HEK293T (cell line): ENCODE measurements around the gene NEO1.

Source experiments
- ARNT ChIP-seq: fragments of 450-650 bp; IDR thresholded peaks from 2 replicates; pipeline ENCODE4 v1.6.1; 2017; ENCODE audit warnings: mild to moderate bottlenecking
- BHLHE40 ChIP-seq: fragments of 450-650 bp; IDR thresholded peaks from 2 replicates; pipeline ENCODE4 v1.6.1; 2016; ENCODE audit warnings: mild to moderate bottlenecking, moderate library complexity, borderline replicate concordance
- ELF4 ChIP-seq: fragments of 450-650 bp; IDR thresholded peaks from 2 replicates; pipeline ENCODE4 v1.6.1; 2017; ENCODE audit warnings: antibody characterized with exemption
- FOXA1 ChIP-seq: fragments of 450-650 bp; IDR thresholded peaks from 2 replicates; pipeline ENCODE4 v1.6.1; 2016; ENCODE audit warnings: mild to moderate bottlenecking
- FOXK2 ChIP-seq: fragments of 450-650 bp; IDR thresholded peaks from 2 replicates; pipeline ENCODE4 v1.6.1; 2016; ENCODE audit warnings: mild to moderate bottlenecking
- FOXM1 ChIP-seq: fragments of 450-650 bp; IDR thresholded peaks from 2 replicates; pipeline ENCODE4 v1.6.1; 2017; ENCODE audit warnings: mild to moderate bottlenecking, borderline replicate concordance
- HDGF ChIP-seq: fragments of 450-650 bp; IDR thresholded peaks from 2 replicates; pipeline ENCODE4 v1.6.1; 2017; ENCODE audit warnings: antibody characterized with exemption, borderline replicate concordance
- LEF1 ChIP-seq: fragments of 450-650 bp; IDR thresholded peaks from 2 replicates; pipeline ENCODE4 v1.6.1; 2017; ENCODE audit warnings: mild to moderate bottlenecking, borderline replicate concordance
- SUZ12 ChIP-seq: fragments of 450-650 bp; IDR thresholded peaks from 2 replicates; pipeline ENCODE4 v1.6.1; 2016; ENCODE audit warnings: mild to moderate bottlenecking
- TARDBP ChIP-seq: fragments of 450-650 bp; IDR thresholded peaks from 2 replicates; pipeline ENCODE4 v1.6.1; 2016

- TF ChIP-seq HDGF (no peak), TARDBP (no peak), FOXM1 (no peak), LEF1 (no peak), ELF4 (no peak), BHLHE40 (no peak), FOXA1 (no peak), FOXK2 (no peak), SUZ12 (no peak), ARNT (no peak)
These were observed 273.1 kb downstream of the NEO1 start for GRCh38 chr15:73325191-73325861.
